Stimulated activated CD4-positive, alpha-beta T cell treated with anti-CD3 and anti-CD28 coated beads, TNF-alpha, amount 100 ng/mL, for 1 hour (primary cell): ENCODE data around the gene ALOX5.
"Not testable (repeated sequence)": the region's sequence is repeated elsewhere in the genome, so short reads cannot be mapped to it uniquely, and the experiment has no call there.

Experiments
- DNase-seq, 3 donors: peaks; one replicate each; pipeline ENCODE4 v3.0.0-alpha.2; 2020; ENCODE audit warnings: low read depth in 3 of 3, low spot score in 1 of 3

The ALOX5 gene

GRCh38 chr10:45373576-45374349, at the start of gene ALOX5:
TSS of gene ALOX5 (plus strand) at chr10:45374216. CDS start at chr10:45374280, 64 bp downstream.
- DNase-seq: no peak

GRCh38 chr10:45325116-45325515, 48.9 kb upstream of the ALOX5 start:
- DNase-seq: no peak

GRCh38 chr10:45326864-45327263, 47.2 kb upstream of the ALOX5 start:
- DNase-seq: not testable (repeated sequence)

GRCh38 chr10:45331824-45332223, 42.2 kb upstream of the ALOX5 start:
- DNase-seq: not testable (repeated sequence)

- DNase-seq: no peak
Observed at GRCh38 chr10:45339894-45340293, 34.1 kb upstream of the ALOX5 start.

GRCh38 chr10:45340420-45340819, 33.6 kb upstream of the ALOX5 start:
- DNase-seq: not testable (repeated sequence)

GRCh38 chr10:45346652-45347335, 27.2 kb upstream of the ALOX5 start:
- not testable (repeated sequence) for DNase-seq

- not testable (repeated sequence) for DNase-seq
Observed at GRCh38 chr10:45347464-45347863, 26.6 kb upstream of the ALOX5 start.

- DNase-seq: not testable (repeated sequence)
Observed at GRCh38 chr10:45348196-45348765, 25.7 kb upstream of the ALOX5 start.

GRCh38 chr10:45353186-45353585, 20.8 kb upstream of the ALOX5 start:
- DNase-seq: no peak

GRCh38 chr10:45354261-45354660, 19.8 kb upstream of the ALOX5 start:
- no peak for DNase-seq

- no peak for DNase-seq
Observed at GRCh38 chr10:45355494-45355893, 18.5 kb upstream of the ALOX5 start.

- DNase-seq: not testable (repeated sequence)
Observed at GRCh38 chr10:45358961-45359360, 15.1 kb upstream of the ALOX5 start.

- DNase-seq: not testable (repeated sequence)
Observed at GRCh38 chr10:45361983-45362799, 11.8 kb upstream of the ALOX5 start.

GRCh38 chr10:45367643-45368042, 6.4 kb upstream of the ALOX5 start:
- DNase-seq: not testable (repeated sequence)

- DNase-seq: no peak
Observed at GRCh38 chr10:45368181-45368580, 5.8 kb upstream of the ALOX5 start.

- DNase-seq: no peak
Observed at GRCh38 chr10:45370202-45370955, 3.6 kb upstream of the ALOX5 start.

- no peak for DNase-seq
Observed at GRCh38 chr10:45371560-45371959, 2.5 kb upstream of the ALOX5 start.

- DNase-seq: no peak
Observed at GRCh38 chr10:45372251-45372951, 1.6 kb upstream of the ALOX5 start.

GRCh38 chr10:45373003-45373575, 927 bp upstream of the ALOX5 start:
- DNase-seq: no peak
